ENCODE measurements around the gene OSCP1.

OSCP1 gene

GRCh38 chr1:36400825-36401601 lies 49.2 kb downstream of the OSCP1 start:
- peak; percentile 48 for DNase-seq

GRCh38 chr1:36400514-36400824 lies 49.8 kb downstream of the OSCP1 start:
- no peak for DNase-seq

GRCh38 chr1:36398370-36398977 lies 51.8 kb downstream of the OSCP1 start:
- no peak for DNase-seq

GRCh38 chr1:36397378-36398230 lies 52.6 kb downstream of the OSCP1 start, which contains the start of gene LSM10:
LSM10 (minus strand) TSS chr1:36397908; CDS start chr1:36394129, 3,779 bp downstream.
- DNase-seq, result peak; percentile 90

- no peak for DNase-seq
These were observed 53.2 kb downstream of the OSCP1 start for GRCh38 chr1:36397083-36397377.

- no peak for DNase-seq
These were observed 53.9 kb downstream of the OSCP1 start for GRCh38 chr1:36396359-36396758.

GRCh38 chr1:36393686-36394085 lies 56.6 kb downstream of the OSCP1 start:
- no peak for DNase-seq

GRCh38 chr1:36392836-36393235 lies 57.4 kb downstream of the OSCP1 start:
- no peak for DNase-seq

- DNase-seq, result no peak
These were observed 59.0 kb downstream of the OSCP1 start for GRCh38 chr1:36391271-36391670.

GRCh38 chr1:36390411-36390810 lies 59.8 kb downstream of the OSCP1 start:
- DNase-seq, result no peak

- no peak for DNase-seq
These were observed 60.3 kb downstream of the OSCP1 start for GRCh38 chr1:36389999-36390398.

GRCh38 chr1:36389261-36389660 lies 61.0 kb downstream of the OSCP1 start:
- DNase-seq, result no peak

- no peak for DNase-seq
These were observed 62.9 kb downstream of the OSCP1 start for GRCh38 chr1:36387141-36387949.

GRCh38 chr1:36386265-36387140 lies 63.7 kb downstream of the OSCP1 start:
- DNase-seq, result peak; percentile 96

- DNase-seq, result peak; percentile 98
These were observed 64.6 kb downstream of the OSCP1 start, which contains the start of gene STK40 for GRCh38 chr1:36385410-36386264. STK40 (minus strand) TSS chr1:36385924; CDS start chr1:36361332, 24,592 bp downstream.

GRCh38 chr1:36384542-36385409 lies 65.5 kb downstream of the OSCP1 start:
- DNase-seq, result peak; percentile 31

GRCh38 chr1:36383240-36383639 lies 67.0 kb downstream of the OSCP1 start:
- no peak for DNase-seq

GRCh38 chr1:36382669-36383068 lies 67.6 kb downstream of the OSCP1 start:
- DNase-seq, result no peak

- no peak for DNase-seq
These were observed 68.0 kb downstream of the OSCP1 start for GRCh38 chr1:36382231-36382630.

GRCh38 chr1:36381405-36381804 lies 68.8 kb downstream of the OSCP1 start:
- DNase-seq, result no peak
